SK-N-SH treated with all-trans-retinoic acid at 6 μM for 48 hours (cell line): ENCODE data around the gene MYO16.

Experiments used
- ARNTL ChIP-seq: fragments of 450-650 bp; formaldehyde crosslinking; IDR thresholded peaks from 2 replicates; pipeline ENCODE4 v1.5.0; 2020; ENCODE audit warnings: low read depth, mild to moderate bottlenecking, moderate library complexity, borderline replicate concordance
- OSR1 ChIP-seq: fragments of 250-450 bp; sonication (Bioruptor Pico); IDR thresholded peaks from 2 replicates; pipeline ENCODE4 v1.8.0; 2022; ENCODE audit warnings: moderate library complexity, mild to moderate bottlenecking, inconsistent platforms
- RARB ChIP-seq: fragments of 250-450 bp; sonication (Bioruptor Pico); IDR thresholded peaks from 2 replicates; pipeline ENCODE4 v1.8.0; 2021; ENCODE audit warnings: mild to moderate bottlenecking, moderate library complexity
- SNAI2 ChIP-seq: fragments of 250-450 bp; sonication (Bioruptor Pico); IDR thresholded peaks from 2 replicates; pipeline ENCODE4 v1.5.0; 2020; ENCODE audit warnings: mild to moderate bottlenecking, moderate library complexity
- TCF4 ChIP-seq: fragments of 250-450 bp; sonication (Bioruptor Pico); IDR thresholded peaks from 2 replicates; pipeline ENCODE4 v1.8.0; 2021; ENCODE audit warnings: mild to moderate bottlenecking, moderate library complexity, borderline replicate concordance
- ZFP3 ChIP-seq: fragments of 250-450 bp; sonication (Bioruptor Pico); IDR thresholded peaks from 2 replicates; pipeline ENCODE4 v1.5.0; 2020; ENCODE audit warnings: mild to moderate bottlenecking, moderate library complexity
- ZNF70 ChIP-seq: fragments of 450-650 bp; formaldehyde crosslinking; IDR thresholded peaks from 2 replicates; pipeline ENCODE4 v1.5.0; 2020; ENCODE audit warnings: mild to moderate bottlenecking, moderate library complexity
- TF ChIP-seq, protein P1 (sequence below): fragments of 250-450 bp; sonication (Bioruptor Pico); IDR thresholded peaks from 2 replicates; pipeline ENCODE4 v1.8.0; 2020; ENCODE audit warnings: mild to moderate bottlenecking, moderate library complexity, borderline replicate concordance

DNA sequence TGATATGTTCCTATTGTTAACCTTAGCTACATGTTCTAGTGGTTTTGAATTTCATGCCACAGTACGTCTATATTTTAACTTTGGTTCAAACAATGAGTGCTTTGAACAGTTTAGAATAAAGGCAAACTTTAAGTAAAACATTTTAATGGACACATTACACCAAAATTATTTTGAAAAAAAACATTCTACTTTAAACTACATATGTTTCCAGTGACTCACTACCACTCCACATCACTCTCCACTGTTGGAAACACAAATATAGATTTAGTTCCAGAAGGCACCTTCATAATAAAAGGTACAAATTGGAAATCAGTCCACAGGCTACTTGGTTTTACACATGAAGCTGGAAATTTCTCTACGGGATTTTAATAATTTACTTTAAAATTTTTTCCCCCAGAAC is 373.5 kb downstream of the MYO16 start:
- TF ChIP-seq SNAI2 (CRISPR knock-in tag) (no peak), ARNTL (CRISPR knock-in tag) (no peak), OSR1 (CRISPR knock-in tag) (no peak), ZNF70 (CRISPR knock-in tag) (no peak), ZFP3 (CRISPR knock-in tag) (no peak), TCF4 (CRISPR knock-in tag) (no peak), RARB (CRISPR knock-in tag) (no peak)
- TF ChIP-seq, protein P1, sequence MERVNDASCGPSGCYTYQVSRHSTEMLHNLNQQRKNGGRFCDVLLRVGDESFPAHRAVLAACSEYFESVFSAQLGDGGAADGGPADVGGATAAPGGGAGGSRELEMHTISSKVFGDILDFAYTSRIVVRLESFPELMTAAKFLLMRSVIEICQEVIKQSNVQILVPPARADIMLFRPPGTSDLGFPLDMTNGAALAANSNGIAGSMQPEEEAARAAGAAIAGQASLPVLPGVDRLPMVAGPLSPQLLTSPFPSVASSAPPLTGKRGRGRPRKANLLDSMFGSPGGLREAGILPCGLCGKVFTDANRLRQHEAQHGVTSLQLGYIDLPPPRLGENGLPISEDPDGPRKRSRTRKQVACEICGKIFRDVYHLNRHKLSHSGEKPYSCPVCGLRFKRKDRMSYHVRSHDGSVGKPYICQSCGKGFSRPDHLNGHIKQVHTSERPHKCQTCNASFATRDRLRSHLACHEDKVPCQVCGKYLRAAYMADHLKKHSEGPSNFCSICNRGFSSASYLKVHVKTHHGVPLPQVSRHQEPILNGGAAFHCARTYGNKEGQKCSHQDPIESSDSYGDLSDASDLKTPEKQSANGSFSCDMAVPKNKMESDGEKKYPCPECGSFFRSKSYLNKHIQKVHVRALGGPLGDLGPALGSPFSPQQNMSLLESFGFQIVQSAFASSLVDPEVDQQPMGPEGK = no peak
